DMS153 (cell line): ENCODE data around the gene TSHZ1.
A peak's percentile ranks its signal among the peaks of the same experiment; 100 is the strongest.

Experiments used
- DNase-seq: peaks from one replicate; lab custom pipeline; 2025; lab: John Stamatoyannopoulos, UW

Gene TSHZ1

DNA sequence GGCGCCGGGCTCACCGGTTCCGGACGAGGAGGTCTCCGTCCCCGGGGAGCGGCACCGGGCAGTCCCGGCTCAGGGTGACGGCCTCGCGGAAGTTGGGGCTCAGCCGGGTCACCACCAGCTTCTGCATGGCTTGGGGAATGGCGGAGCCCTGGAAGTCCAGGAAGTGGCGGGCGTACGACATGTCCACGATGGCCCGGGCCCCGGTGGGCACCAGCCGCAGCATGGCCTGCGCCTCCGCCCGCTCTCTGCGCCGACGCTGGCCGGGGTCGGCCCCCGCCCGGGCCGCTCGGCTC lies 1.8 kb upstream of the TSHZ1 start:
- DNase-seq: no peak

DNA sequence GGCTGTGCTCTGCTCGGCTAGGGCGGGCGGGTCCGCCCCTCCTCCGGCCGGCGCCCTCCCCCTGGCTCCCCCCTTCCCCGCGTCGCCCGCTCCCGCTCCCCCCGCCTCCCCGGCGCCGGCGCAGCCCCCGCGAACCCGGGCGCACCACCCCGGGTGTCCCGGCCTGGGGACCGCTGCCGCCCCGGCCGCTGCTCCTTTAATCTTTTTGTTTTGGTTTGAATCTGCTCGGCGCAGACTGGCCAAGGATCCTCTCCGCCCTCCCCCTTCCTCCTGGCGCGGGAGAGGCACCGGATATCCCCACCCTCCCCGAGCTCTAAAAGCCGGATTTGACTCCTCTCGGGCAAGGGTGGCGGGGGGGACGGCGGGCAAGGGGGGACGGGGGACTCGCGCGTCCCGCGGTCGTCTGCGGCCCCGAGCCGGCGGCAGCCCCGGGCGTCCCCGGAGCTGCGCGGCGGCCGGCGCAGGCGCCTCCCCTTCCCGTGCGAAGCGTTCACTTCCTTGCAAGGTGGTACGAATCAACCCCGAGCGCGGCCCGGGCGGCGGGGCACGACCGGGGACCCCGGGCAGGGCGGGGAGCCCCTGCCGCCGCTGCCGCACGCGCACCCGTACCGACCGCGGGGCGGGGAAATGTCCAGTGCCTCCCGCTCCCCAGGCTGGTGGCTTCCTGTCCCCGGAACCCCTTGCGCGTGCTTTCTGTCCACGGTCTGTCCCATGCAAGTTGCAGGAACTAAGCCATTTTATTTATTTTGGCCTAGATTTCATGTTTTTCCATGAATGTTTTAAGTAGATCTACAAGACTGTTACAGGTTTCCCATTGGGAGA lies 1.3 kb upstream of the TSHZ1 start, which contains the start of gene PTGR3:
Gene PTGR3, minus strand, starts transcription at position 11 of the 822 bp plus-strand sequence. CDS start 81 bp downstream, outside the sequence.
- DNase-seq: peak; percentile 69

DNA sequence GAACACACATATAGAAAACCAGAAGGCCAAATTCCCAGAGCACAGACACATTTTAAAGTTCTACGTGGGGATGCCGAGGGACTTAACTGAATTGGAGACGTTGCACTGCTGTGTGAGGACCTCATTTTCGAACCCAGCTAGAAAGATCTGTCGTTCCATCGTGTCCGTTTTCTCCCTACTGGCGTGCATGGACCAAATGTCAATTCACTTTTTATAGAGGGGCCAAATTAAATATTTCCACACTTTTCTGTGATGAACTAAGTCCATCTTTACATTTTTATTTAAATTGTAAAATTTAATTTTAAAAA lies 692 bp upstream of the TSHZ1 start:
- no peak for DNase-seq

DNA sequence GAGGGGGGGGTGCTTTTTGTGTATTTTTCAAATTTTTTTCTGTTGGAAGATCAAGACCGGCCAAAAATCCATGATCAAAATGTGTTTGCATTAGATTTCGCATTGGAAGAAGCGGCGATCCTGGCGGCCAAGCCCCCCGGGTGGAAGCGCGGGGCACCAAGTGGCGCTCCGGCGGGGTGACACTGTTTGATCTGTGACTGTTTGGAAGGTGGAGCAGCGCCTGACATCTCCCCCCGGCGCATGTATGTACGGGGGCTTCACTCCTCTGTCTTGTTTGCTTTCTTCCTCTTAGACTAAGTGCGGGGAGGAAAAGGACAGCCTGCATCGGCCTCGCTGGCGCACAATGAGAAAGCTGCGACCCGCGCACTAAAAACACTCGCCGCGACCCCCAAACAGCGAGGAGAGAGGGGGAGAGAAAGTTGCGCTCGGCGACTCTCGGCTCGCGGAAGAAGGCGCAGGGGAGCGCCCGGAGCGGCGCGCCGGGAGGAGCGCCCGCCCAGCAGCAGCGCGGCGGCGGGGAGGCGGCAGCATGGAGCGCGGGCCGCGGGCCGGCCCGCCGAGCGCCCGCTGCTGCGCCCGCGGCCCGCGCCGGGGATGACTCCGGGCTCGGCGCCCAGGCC lies 515 bp downstream of the TSHZ1 start:
- DNase-seq: no peak

DNA sequence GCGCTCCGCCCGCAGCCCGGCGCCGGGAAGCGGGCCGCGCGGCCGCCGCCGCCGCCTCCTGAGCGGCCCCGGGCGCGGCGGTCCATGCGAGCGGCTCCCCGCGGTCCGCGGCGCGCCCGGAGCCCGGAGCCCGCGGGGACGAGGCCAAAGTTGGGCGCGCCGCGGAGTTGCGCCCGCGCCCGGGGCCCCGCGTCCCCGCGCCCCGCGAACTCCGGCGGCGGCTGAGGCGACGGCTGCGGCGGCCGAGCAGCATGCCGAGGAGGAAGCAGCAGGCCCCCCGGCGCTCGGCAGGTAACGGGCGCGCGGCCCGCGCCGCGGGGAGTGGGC lies 992 bp downstream of the TSHZ1 start:
- DNase-seq: no peak

DNA sequence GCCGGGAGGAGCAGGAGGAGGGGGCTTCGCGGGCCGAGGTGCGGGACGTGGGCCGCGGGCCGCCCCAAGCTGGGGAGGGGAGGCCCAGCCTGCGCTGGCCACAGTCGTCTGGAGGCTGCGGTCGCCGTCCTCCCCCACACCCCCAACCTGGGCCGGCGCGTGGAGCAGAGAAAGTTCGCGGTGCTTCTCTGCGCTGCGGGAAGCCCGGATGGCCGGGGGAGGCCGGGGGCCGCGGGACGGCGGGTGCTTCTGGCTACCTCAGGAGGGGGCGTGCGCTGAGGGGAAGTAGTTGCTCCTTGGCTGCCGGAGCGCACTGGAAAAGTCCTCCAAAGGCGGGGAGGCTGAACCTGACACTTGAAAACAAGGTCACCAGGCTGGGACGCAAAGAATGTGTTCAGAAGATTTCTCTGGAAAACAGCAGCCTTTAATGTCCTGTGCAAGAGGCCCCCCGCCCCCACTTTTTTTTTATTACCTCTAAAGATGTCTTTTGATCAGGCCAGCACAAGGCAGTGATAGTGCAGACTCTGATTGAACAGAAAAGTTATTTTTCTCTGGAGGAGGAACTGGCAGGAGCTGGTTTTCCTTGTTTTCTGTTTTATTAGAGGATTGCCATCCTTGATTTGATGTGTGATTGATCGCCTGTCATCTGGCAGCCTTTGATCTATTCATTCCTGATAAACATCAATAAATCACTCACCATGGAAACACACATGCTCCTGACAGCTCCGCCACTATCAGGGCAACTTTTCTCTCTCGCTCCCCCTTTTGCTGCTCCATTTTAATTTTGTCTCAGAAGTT lies 1.6 kb downstream of the TSHZ1 start:
- no peak for DNase-seq

DNA sequence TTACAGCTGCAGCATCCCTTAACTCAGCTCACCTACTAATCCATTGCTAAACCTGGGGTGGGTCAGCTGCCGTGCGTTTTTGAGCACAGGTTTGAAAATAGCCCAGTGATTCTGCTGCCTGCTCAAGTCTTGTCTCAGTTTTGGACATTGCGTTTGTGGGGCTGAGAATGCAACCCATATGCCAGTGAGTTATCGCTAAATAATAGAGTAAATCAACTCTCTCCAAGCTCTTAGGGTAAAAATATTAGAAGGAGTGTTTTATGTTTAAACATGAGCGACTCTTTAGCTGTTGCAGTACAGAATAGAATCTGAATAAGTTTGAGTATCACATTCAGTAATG lies 2.1 kb downstream of the TSHZ1 start:
- no peak for DNase-seq

DNA sequence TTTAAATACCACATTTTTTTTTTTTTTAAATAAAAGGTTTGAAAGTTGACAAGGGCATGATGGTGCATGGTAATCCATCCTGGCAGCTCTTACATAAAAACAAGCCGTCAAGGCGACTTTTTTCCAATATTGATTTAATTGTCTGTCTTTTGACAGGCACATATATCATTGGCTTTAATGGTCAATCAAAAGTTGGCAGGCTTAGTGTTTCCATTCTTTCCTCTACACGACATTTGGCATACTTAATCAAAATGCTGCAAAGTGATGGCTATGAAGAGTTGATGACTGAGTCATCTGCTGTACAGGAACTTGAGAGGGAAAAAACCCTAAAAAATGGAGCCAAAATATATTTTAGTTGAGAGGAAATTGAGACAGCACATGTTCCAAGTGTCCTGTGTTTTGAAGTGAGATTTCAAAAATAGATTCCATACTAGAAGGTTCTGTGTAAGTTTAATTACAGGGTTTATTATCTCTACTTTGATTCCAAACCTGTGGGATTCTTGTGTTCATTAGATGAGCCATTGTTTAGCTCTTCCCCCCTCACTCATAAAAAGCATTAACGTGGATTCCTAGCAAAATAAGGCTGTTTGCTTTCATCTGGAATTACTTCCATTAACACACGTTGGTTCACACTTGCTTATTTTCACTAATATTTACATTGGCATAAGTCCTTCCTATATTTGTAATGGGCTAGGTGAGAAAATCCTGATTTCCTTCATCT lies 3.2 kb downstream of the TSHZ1 start:
- DNase-seq: peak; percentile 79

DNA sequence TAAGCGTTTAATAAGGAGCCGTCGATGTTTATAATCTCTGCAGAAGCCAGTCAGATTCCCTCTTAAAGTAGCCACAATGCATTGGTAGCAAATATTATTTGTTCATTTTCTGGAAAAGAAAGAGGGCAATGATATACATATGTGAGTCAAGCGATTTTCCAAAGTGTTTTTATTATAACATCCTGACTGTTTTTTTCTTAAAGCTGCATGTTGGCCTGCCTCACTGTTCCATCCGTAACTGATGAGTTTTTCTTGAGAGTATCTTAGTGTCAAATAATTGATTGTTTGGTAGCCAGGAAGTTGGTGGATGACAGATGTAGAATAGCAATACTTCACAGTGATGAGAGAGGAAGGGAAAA lies 3.7 kb downstream of the TSHZ1 start:
- no peak for DNase-seq

DNA sequence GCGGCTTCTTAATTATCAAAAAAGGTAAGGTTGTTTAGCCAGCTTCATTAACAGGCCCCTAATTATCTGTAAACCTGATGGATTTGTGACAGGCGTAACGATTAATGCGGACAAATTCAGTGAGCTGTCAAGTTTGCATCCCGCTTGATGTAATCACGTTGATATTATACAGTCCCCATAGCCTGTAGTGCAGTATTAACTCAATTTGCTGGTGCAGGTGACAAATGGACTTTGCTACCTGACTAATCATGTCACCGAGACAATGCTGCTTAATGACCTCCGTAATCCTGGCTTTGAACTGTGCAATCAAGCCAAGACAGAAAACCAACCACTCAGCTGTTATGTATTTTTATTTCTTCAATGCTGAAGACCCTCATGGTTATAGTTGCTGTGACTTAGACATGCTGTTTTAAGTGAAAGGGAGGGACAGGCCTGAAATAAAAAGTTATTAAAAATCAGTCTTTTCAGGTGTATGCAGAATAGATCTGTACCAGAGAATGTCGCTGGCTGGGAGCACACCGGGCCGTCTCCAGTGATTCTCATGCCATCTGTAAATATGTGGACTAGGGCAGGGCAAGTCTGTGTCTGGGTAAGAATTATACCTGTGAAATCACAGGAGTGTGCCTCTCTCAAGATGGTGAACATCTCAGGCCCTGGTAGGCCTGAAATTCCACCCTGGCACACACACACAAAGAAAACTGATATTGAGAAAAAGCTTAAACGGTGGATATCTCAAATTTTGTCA lies 4.3 kb downstream of the TSHZ1 start:
- DNase-seq: no peak

DNA sequence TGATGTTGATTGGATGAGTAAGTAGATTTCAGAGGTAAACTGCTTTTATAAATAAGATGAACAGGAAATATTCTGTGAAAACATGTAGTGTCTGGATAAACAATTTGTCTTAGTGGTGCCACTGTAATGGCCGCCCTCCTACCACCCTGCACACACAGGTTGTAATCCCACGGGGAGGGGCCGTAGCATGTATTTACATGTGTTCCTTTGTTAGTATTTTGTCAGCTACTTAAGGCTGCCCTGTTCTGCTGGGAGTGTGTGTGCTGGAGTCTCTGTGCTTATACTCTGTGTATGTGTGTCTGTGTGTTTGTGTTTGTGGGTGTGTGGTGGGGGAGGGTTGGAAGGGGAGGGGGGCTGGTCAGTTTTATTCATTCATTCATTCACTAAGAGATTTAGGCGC lies 5.1 kb downstream of the TSHZ1 start:
- peak; percentile 44 for DNase-seq

DNA sequence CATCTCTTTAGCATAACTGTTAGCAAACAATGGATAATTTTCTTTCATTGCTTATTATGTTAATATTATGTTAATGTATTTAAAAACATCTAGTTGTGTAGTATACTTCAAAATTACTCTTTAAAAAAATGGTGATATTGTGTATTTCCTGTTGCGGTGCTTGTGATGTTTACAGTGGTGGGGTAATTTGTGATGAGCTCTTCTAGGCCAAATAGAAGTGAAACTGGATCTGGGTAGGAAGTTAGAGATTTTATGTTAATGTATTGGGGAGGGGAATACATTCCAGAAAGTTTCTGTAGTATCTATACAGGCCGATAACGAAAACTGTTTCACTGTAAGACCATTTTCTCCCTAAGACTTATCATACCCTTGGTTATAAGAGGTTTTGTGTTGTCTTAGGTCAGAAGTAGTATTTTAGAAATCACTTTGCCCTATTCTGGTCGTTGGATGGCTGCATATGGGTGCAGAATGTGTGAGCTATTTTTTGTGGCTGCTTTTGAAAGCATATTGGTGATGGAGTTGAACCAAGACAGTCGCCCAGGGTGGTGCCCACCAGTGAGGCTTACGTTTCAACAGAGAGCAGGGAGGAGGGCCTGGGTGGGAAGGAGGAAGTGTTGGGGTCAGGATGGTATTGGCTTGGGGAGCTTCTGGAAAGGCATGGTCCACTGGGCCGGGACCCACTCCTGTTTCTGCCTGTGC lies 5.8 kb downstream of the TSHZ1 start:
- DNase-seq: no peak

DNA sequence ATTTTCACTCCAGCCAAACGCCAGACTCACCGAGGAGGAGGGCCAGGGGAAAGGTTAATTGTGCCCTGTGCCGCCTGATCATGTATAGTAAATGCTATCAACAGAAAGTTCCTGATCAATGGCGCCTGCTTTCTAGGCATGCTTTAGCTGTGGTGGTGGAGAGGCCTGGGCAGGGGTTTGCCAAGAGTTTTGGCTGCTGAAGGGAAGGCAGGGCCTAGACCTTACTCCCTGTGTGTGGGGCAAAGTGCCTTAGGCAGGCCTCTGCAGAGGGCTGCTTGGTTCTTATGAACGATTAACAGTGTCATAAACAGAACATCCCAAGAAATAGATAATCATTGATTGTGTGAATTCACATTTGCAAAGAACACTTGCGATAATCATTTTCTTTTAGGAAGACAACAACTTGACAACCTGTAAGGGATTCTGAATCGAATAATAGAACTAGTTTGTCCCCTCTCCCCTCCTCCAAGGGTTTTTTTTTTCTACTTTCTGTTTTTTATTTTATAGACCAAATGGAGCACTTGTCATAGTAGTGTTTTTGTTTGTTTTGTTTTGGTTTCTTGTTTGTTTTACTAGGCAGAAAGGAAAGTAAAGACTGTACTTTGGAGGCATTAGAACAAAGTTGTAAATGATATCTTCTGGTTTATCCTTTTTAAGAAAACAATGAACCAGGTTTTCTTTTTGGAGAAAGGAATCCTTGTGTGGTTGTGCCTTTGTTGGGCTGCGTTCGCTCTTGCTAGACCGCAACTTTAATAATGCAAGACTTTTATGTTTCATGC lies 6.5 kb downstream of the TSHZ1 start:
- DNase-seq: no peak

DNA sequence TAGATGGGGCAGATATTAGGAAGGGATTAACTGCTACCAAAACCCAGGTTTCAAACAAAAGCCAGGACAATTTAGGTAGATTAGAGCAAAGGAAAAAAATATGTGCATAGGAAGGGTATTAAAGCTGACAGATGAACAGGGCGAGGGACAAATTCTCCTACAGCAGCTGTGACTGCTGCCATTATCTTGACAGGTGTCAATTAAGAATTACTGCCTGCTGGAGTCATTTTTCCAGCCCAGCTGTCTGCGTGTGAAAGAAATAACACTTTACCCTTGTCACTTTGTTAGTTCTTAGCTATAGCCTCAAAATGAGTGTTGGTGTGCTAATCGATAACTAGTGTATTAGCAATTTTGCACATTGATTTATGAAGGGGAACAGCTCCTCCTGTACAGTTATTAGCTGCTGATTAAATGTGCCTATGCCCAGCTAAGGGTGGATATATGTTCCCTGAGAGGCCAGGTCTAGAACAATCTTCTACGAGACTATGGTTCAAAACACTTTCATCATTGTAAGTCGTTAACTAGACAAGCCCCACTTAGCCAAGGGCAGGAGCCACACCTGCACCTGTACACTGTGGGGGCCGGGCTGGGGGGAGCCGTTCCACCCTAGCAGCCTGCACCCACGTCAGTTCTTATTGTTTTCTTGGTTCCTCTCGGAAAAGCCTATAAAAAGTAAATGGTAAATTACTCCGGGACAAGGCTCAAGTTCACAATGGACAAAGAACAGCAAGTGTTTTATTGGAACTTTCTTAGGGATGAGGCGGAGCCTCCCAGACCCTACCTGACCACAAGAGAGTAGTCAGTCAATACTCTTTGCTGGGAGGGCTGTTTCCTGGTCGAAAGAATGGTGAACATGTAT lies 7.7 kb downstream of the TSHZ1 start:
- no peak for DNase-seq

DNA sequence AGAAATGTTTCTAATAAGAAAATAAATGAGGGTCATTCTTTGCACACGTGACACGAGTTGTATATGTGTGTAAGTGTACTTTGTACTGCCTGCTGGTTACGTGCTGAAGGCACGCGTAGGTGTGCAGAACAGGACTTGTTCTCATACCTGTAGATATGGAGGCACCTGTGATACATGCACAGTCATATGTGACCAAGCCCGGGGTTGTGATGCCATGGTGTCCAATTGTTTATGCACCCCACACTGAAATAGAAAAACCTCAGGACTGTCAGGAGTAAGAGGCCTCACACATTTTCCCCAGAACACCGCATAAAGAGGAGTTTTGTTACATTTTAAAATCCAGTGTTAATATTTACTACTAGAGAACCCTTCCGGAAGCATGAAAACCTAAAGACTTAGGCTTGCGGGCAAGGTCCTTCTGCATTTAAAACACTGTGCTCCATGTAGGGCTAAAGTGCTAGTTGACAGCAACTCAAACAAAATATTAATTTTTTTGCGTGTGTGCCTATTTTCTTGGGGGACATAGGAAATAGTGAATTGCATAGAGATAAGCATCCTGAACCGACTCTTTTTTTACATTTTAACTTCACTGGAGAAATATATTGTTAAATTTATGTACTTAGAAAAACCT lies 9.3 kb downstream of the TSHZ1 start:
- no peak for DNase-seq

DNA sequence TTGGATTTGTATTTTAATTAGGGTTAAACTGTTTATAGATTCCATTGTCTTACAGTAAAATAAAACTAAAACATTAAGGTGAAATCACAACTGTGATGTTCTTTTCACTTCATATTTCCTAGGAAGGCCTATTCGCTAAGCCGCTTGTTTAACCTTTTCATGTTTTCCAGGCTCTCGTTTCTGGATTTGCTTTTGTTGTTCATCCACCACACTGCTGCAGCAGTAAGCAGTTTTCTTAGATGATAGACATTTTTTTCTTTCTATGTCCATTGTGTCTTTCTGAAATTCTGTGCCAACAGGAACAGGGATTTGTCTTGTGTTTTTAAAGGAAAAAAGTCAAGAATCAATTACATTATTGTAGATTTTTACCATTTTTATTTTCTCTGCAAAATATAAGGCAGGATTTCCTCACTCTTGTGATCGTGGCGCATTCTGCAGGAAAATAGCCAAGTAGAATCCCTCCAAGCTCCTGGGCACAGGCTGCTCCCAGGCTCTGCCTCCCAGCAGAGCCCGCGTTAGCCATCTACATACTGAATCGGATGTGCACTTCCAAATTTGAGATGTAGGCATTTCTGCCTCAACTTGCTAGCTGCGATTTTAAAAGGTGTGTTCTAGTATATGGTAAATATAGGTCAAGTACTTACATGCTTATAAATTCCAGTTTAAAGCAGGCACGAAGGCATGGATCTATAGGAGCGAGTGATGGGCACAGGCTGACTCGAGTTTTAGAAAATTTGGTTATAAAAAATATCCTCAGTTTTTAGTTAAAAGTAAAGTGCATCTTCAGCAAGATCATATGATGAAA lies 10.2 kb downstream of the TSHZ1 start:
- no peak for DNase-seq

DNA sequence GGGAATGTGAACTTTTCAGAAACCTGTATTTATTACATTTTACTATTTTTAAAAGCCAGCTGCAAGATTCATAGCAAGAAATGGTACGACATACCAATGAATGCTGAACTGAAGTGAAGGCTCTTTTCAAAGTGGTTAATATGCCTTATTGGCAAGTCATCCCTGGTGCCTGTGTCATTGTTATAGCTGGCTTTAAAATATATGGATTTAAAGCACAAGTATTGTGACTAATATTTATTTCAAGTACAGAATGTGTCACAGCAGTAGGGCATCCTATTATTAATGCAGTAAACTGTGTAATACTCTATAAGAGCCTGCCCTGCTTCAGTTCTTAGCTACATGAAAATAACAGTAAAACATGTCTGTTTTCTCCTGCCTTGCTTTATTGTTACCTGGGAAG lies 10.8 kb downstream of the TSHZ1 start:
- DNase-seq: no peak

DNA sequence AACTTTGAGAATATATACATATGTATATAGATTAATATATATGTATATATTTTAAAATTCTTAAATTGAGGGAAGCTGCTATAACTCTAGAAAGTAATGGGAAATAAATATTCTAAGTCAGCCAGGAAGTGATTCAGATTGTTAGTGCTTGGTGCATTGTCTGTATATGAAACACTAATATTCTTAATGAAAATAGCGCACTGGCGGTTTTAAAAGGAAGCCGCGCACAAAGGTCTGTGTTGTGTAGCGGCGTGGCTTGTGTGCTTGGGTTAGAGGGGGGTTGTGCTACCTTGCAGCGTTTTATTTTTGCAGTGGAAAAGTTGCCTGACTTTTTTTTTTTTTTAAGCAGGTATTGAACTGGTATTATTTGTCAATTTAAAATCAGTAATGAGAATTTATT lies 11.3 kb downstream of the TSHZ1 start:
- DNase-seq: no peak

DNA sequence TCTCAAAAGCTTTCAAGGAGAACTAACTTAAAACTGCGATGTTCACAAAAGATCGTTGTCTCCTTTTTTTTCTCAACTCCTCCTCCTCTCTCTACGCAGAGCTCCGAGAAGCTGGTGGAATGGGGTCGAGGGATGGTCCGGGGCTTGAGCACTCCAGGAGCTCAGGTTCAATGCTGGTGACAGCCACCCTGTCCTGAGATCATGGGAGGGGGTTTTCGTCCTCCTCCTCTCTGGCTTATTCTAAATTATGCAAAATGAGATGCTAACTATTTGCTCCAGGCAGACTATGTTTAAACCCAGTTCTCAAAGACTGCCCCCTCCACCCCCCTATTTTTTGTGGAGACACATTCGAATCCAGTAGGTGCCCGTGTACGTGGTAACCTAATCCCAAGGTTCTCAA lies 11.8 kb downstream of the TSHZ1 start:
- DNase-seq: no peak
